Ishikawa (cell line): Measurements from ENCODE around the gene LSM7.

Source experiments
- EP300 ChIP-seq: IDR thresholded peaks from 2 replicates; pipeline ENCODE4 v1.6.1; 2012; ENCODE audit warnings: borderline replicate concordance
- FOXM1 ChIP-seq: IDR thresholded peaks from 2 replicates; pipeline ENCODE4 v1.6.1; 2012; ENCODE audit warnings: low read depth, borderline replicate concordance
- MAX ChIP-seq: IDR thresholded peaks from 2 replicates; pipeline ENCODE4 v1.6.1; 2012
- NFIC ChIP-seq: IDR thresholded peaks from 2 replicates; pipeline ENCODE4 v1.6.1; 2012
- RAD21 ChIP-seq: IDR thresholded peaks from 2 replicates; pipeline ENCODE4 v1.6.1; 2012; ENCODE audit warnings: low read depth
- TAF1 ChIP-seq: IDR thresholded peaks from 2 replicates; pipeline ENCODE4 v1.6.1; 2012; ENCODE audit warnings: low read depth, mild to moderate bottlenecking
- TCF12 ChIP-seq: IDR thresholded peaks from 2 replicates; pipeline ENCODE4 v1.6.1; 2012; ENCODE audit warnings: low read depth
- TEAD4 ChIP-seq: IDR thresholded peaks from 2 replicates; pipeline ENCODE4 v1.6.1; 2012
- YY1 ChIP-seq: IDR thresholded peaks from 2 replicates; pipeline ENCODE4 v1.6.1; 2012; ENCODE audit warnings: low read depth
- TF ChIP-seq, protein P1 (sequence below): IDR thresholded peaks from 2 replicates; pipeline ENCODE4 v1.6.1; 2012; ENCODE audit warnings: low read depth, mild to moderate bottlenecking

- no peak for TF ChIP-seq TAF1
- no peak for TF ChIP-seq RAD21
- TF ChIP-seq EP300 = no peak
- TF ChIP-seq YY1 = no peak
- TF ChIP-seq, protein P1, sequence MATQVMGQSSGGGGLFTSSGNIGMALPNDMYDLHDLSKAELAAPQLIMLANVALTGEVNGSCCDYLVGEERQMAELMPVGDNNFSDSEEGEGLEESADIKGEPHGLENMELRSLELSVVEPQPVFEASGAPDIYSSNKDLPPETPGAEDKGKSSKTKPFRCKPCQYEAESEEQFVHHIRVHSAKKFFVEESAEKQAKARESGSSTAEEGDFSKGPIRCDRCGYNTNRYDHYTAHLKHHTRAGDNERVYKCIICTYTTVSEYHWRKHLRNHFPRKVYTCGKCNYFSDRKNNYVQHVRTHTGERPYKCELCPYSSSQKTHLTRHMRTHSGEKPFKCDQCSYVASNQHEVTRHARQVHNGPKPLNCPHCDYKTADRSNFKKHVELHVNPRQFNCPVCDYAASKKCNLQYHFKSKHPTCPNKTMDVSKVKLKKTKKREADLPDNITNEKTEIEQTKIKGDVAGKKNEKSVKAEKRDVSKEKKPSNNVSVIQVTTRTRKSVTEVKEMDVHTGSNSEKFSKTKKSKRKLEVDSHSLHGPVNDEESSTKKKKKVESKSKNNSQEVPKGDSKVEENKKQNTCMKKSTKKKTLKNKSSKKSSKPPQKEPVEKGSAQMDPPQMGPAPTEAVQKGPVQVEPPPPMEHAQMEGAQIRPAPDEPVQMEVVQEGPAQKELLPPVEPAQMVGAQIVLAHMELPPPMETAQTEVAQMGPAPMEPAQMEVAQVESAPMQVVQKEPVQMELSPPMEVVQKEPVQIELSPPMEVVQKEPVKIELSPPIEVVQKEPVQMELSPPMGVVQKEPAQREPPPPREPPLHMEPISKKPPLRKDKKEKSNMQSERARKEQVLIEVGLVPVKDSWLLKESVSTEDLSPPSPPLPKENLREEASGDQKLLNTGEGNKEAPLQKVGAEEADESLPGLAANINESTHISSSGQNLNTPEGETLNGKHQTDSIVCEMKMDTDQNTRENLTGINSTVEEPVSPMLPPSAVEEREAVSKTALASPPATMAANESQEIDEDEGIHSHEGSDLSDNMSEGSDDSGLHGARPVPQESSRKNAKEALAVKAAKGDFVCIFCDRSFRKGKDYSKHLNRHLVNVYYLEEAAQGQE = no peak
- no peak for TF ChIP-seq MAX
- TF ChIP-seq TCF12 = no peak
- no peak for TF ChIP-seq NFIC
- TF ChIP-seq TEAD4 = no peak
- TF ChIP-seq FOXM1 = no peak
Observed at GRCh38 chr19:2356036-2356646, 27.8 kb upstream of the LSM7 start.
